ENCODE data around the gene VAPB. TPM values are rescaled to one million over a fixed set of nuclear protein-coding genes. Genes with fewer than 3 reads are reported as not detected.

The VAPB gene
- polyA plus RNA-seq, 1 donor from 2014 or later: 32.5 TPM

DNA sequence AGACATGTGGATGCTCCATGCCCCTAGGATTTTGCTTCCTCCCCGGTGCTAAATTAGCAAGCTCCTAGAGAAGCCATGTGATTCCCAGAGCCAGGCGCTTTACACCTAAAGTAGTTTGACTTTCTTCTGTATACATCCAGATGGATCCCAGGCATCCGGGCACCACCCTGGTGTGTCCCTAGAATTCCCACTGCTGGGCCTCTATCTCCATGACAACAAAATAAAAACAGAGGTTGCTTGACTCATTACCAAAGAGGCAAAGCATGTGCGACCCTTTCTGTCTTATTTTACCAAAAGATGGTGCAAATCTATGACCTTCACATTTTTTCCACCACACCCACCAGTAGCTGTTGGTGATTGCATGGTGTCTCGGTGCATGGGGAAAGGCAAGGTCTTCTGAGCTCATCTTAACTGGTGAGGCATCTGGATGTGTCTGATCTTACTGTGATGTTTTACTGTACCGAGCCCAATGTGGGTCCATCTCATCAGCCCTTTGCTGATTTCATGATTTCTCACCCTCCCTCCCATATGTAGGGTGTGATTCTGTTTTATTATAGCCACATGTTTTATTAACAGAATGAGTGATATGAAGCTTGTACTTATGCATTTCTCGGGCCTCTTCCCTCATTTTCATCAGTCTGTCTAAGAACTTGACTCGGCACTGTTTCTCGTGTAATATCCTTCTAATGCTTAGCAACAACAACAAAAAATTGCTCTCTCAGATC is 27.4 kb upstream of the VAPB start:
- H3K9me3 ChIP-seq (ENCODE audit: low read length): no peaks in the 10 kb centered on the region
- TF ChIP-seq REST (IDR thresholded peaks at IDR 0.05; ENCODE audit: borderline replicate concordance) (no peak), EP300 (conservative IDR thresholded peaks at IDR 0.05; ENCODE audit: poor library complexity, severe bottlenecking) (no peak)
- TF ChIP-seq, protein P1, sequence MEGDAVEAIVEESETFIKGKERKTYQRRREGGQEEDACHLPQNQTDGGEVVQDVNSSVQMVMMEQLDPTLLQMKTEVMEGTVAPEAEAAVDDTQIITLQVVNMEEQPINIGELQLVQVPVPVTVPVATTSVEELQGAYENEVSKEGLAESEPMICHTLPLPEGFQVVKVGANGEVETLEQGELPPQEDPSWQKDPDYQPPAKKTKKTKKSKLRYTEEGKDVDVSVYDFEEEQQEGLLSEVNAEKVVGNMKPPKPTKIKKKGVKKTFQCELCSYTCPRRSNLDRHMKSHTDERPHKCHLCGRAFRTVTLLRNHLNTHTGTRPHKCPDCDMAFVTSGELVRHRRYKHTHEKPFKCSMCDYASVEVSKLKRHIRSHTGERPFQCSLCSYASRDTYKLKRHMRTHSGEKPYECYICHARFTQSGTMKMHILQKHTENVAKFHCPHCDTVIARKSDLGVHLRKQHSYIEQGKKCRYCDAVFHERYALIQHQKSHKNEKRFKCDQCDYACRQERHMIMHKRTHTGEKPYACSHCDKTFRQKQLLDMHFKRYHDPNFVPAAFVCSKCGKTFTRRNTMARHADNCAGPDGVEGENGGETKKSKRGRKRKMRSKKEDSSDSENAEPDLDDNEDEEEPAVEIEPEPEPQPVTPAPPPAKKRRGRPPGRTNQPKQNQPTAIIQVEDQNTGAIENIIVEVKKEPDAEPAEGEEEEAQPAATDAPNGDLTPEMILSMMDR (IDR thresholded peaks at IDR 0.05; ENCODE audit: poor library complexity, severe bottlenecking): no peak
- no peak overlapping the region for H3K4me2 ChIP-seq (ENCODE audit: low read length)
- H4K20me1 ChIP-seq (ENCODE audit: insufficient read depth): no peaks in the 10 kb centered on the region
- no peak overlapping the region for H3K9ac ChIP-seq (ENCODE audit: low read length)
- H3K27me3 ChIP-seq (ENCODE audit: insufficient read depth, low read depth, low read length): no peaks in the 10 kb centered on the region
- H3K36me3 ChIP-seq (ENCODE audit: insufficient read depth, low read length): no peaks in the 10 kb centered on the region
- no peak overlapping the region for H3K27ac ChIP-seq (ENCODE audit: low read length)
- H3K4me3 ChIP-seq (ENCODE audit: low read length): no peak overlapping the region
- no peak overlapping the region for H2AFZ ChIP-seq (ENCODE audit: low read depth, low read length)
- H3F3A ChIP-seq (ENCODE audit: insufficient read depth, low read length, poor library complexity, severe bottlenecking): no peaks in the 10 kb centered on the region
- H3K79me2 ChIP-seq (replicated peaks; ENCODE audit: insufficient read depth, low read length): no peaks in the 10 kb centered on the region
- no peaks in the 10 kb centered on the region for H3K9me2 ChIP-seq (ENCODE audit: insufficient read depth, low read length)

- Histone ChIP-seq H3K27me3 (ENCODE audit: insufficient read depth, low read depth, low read length) (no peaks in the 10 kb centered on the region), H3F3A (ENCODE audit: insufficient read depth, low read length, poor library complexity, severe bottlenecking) (no peaks in the 10 kb centered on the region), H3K4me3 (ENCODE audit: low read length) (no peak overlapping the region), H3K4me2 (ENCODE audit: low read length) (no peak overlapping the region), H3K79me2 (replicated peaks; ENCODE audit: insufficient read depth, low read length) (no peaks in the 10 kb centered on the region), H4K20me1 (ENCODE audit: insufficient read depth) (no peaks in the 10 kb centered on the region), H3K9me2 (ENCODE audit: insufficient read depth, low read length) (no peaks in the 10 kb centered on the region), H2AFZ (ENCODE audit: low read depth, low read length) (no peak overlapping the region), H3K9me3 (ENCODE audit: low read length) (no peaks in the 10 kb centered on the region), H3K9ac (ENCODE audit: low read length) (no peak overlapping the region), H3K27ac (ENCODE audit: low read length) (no peak overlapping the region), H3K36me3 (ENCODE audit: insufficient read depth, low read length) (no peaks in the 10 kb centered on the region)
- TF ChIP-seq EP300 (conservative IDR thresholded peaks at IDR 0.05; ENCODE audit: poor library complexity, severe bottlenecking) (no peak), RAD21 (conservative IDR thresholded peaks at IDR 0.05) (no peak), TAF1 (IDR thresholded peaks at IDR 0.05; ENCODE audit: low read depth) (no peak), MXI1 (conservative IDR thresholded peaks at IDR 0.05; ENCODE audit: poor library complexity, severe bottlenecking) (no peak), REST (IDR thresholded peaks at IDR 0.05; ENCODE audit: borderline replicate concordance) (no peak), EZH2 (IDR thresholded peaks at IDR 0.05; ENCODE audit: borderline replicate concordance, insufficient read depth, low read length, poor library complexity, severe bottlenecking) (no peak), SMC3 (conservative IDR thresholded peaks at IDR 0.05; ENCODE audit: poor library complexity) (no peak), POLR2AphosphoS5 (IDR thresholded peaks at IDR 0.05) (no peak)
- TF ChIP-seq, protein P1 (IDR thresholded peaks at IDR 0.05; ENCODE audit: poor library complexity, severe bottlenecking): no peak
Observed at GRCh38 chr20:58362206-58362516, 26.9 kb upstream of the VAPB start.

All from neural cell (in vitro differentiated cells).